NCI-H1417 (cell line): Measurements from ENCODE around the gene PCSK7.

ENCODE experiments used
- DNase-seq, 3 experiments: peaks; one replicate each; lab custom pipeline; 2025; lab: John Stamatoyannopoulos, UW

The PCSK7 gene

DNA sequence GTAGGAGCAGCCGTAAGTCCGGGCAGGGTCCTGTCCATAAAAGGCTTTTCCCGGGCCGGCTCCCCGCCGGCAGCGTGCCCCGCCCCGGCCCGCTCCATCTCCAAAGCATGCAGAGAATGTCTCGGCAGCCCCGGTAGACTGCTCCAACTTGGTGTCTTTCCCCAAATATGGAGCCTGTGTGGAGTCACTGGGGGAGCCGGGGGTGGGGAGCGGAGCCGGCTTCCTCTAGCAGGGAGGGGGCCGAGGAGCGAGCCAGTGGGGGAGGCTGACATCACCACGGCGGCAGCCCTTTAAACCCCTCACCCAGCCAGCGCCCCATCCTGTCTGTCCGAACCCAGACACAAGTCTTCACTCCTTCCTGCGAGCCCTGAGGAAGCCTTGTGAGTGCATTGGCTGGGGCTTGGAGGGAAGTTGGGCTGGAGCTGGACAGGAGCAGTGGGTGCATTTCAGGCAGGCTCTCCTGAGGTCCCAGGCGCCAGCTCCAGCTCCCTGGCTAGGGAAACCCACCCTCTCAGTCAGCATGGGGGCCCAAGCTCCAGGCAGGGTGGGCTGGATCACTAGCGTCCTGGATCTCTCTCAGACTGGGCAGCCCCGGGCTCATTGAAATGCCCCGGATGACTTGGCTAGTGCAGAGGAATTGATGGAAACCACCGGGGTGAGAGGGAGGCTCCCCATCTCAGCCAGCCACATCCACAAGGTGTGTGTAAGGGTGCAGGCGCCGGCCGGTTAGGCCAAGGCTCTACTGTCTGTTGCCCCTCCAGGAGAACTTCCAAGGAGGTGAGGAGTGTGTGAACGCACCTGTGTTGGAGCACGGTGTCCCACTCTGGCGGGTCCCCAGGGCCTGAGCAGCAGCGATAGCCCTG, 32.6 kb downstream of the PCSK7 start, which contains the start of gene TAGLN:
TAGLN (plus strand) TSS at position 318 of the 863 bp plus-strand sequence. CDS start 3,644 bp downstream, outside the sequence.
- DNase-seq, result no peak

- no peak for DNase-seq
Measured at GRCh38 chr11:117198613-117199012, 33.3 kb downstream of the PCSK7 start.

GRCh38 chr11:117197516-117198456, 34.1 kb downstream of the PCSK7 start:
- DNase-seq, result no peak

- DNase-seq, result no peak
Measured at GRCh38 chr11:117197006-117197405, 34.9 kb downstream of the PCSK7 start.

GRCh38 chr11:117195761-117196160, 36.1 kb downstream of the PCSK7 start:
- no peak for DNase-seq

GRCh38 chr11:117195258-117195657, 36.6 kb downstream of the PCSK7 start:
- no peak for DNase-seq

- DNase-seq, result no peak
Measured at GRCh38 chr11:117194267-117194666, 37.6 kb downstream of the PCSK7 start.

- DNase-seq, result no peak
Measured at GRCh38 chr11:117193130-117194020, 38.5 kb downstream of the PCSK7 start.

- no peak for DNase-seq
Measured at GRCh38 chr11:117192401-117192875, 39.4 kb downstream of the PCSK7 start.

- DNase-seq, result no peak
Measured at GRCh38 chr11:117191680-117192400, 40.0 kb downstream of the PCSK7 start.

DNA sequence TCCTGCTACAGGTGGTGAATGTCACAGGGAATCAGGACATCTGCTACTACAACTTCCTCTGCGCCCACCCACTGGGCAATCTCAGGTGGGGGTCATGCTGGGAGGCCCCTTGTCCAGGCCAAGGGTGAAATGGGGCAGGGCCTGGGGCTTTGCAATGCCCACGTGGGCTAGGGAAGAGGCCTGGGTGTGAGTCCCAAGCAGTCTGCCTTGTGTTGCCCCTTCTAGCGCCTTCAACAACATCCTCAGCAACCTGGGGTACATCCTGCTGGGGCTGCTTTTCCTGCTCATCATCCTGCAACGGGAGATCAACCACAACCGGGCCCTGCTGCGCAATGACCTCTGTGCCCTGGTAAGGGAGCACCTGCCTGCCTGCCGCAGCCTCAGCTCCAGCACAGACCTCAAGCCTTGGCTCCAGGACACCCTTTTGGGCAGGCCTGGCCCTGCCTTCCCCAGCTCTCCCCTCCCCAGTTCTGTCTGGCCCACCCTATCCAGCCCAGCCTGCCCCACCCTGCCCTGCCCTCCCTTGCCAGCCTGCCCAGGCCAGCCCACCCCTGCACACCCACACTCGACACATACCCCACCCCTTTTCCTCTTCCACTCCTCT, 41.8 kb downstream of the PCSK7 start:
- no peak for DNase-seq

GRCh38 chr11:117189191-117189940, 42.5 kb downstream of the PCSK7 start:
- no peak for DNase-seq

- no peak for DNase-seq
Measured at GRCh38 chr11:117188620-117189081, 43.2 kb downstream of the PCSK7 start.

DNA sequence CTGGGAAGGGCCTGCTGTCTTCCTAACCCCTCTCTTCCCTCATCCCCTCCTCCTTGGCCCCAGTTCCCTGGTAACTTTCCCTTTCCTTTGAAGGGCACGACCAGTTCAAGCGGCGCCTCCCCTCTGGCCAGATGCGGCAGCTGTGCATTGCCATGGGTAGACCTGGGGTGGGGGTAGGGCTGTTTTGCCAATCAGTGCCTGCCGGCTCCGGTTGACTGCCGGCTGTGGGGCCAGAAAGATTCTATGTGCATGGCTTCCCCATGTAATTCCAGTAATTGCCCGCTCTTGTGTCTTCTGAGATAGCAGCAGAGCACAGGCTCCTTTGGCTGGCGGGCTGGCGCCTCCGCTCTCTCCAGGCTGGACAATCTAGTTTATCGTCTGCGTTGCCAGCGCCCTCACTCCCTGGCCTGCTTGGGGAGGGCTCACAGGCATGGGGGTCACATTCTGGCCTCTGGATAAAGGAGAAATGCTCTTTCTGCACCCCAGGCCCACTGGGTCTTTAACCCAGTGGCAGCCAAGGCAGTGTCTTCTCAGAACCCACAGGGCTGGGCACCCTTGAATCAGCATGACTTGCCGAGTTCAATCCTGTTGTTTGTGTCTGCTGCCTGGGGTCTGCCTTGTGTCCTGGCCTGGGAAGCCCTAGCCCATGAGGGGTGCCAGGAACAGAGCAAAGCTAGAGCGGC, 43.9 kb downstream of the PCSK7 start:
- no peak for DNase-seq

DNA sequence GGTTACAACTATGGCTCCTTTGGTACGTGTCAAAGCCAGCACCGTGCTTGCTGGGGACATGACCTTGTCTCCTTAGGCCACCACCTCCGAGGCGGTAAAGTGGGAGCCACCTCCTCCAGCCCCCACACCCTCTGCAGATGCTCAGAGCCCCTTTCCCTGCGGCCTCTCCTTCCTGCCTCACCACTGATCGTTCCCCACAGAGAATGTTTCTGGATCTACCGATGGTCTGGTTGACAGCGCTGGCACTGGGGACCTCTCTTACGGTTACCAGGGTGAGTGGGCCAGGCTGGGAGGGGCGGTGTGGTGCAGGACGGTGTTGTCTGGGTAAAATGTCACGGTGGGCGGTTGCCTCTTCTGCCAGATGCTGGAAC, 44.5 kb downstream of the PCSK7 start:
- DNase-seq, result no peak

- DNase-seq, result no peak
Measured at GRCh38 chr11:117187007-117187406, 44.9 kb downstream of the PCSK7 start.

DNA sequence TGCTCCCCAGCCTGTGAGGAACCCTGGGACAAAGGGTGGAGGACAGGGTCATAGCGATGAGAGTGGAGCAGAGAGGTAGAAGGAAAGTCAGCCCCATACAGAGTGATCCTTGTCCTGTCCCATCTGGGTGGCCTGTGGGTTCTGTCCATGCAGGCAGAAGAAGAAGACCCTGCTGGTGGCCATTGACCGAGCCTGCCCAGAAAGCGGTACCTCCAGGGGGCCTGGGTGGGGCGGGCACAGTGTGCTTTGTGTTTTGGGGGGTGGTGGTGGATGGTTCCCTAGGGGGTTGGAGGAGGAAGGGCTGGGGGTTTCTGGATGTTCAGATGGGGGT, 45.5 kb downstream of the PCSK7 start:
- no peak for DNase-seq

DNA sequence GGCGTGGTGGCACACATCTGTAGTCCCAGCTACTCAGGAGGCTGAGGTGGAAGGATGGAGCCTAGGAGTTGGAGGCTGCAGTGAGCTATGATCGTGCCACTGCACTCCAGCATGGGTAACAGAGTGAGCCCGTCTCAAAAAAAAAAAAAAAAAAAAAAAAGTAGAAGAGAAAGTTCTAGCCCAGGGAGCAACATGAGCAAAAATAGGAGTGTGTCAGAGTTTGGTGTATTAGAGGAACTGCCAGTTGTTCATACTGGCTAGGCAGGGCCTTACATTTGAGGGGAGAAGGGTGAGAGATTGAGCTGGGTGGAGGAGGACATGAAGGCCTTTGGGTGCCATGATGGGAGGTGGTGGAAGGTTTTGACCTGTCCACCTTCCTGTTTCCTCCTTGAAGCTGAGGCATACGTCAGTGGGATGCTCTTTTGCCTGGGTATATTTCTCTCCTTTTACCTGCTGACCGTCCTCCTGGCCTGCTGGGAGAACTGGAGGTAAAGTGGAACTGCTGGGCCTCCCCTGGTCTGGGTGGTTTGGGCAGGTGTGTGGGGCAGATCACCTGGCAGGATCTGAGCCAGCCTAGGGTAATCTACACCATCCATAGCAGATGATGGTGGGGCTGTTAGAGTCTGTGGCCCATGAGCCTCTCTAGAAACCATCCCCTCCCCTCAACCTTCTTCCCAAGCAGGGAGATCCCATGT, 46.0 kb downstream of the PCSK7 start:
- DNase-seq, result no peak
